DOHH2 (cell line): ENCODE data around the gene NPIPA1.
"Not testable (repeated sequence)": the region's sequence is repeated elsewhere in the genome, so short reads cannot be mapped to it uniquely, and the experiment has no call there.

Source experiments
- H3F3A ChIP-seq: fragments of 200-600 bp; sonication (generic), shearing (Covaris generic); 2 replicates; pipeline ENCODE4 v1.6.0; 2016; ENCODE audit warnings: antibody characterized with exemption, mild to moderate bottlenecking; ENCODE audit not compliant: control insufficient read depth, insufficient read depth
- H3K27ac ChIP-seq: fragments of 200-600 bp; sonication (generic); 2 replicates; pipeline ENCODE4 v1.5.1; 2014; ENCODE audit warnings: low read depth, mild to moderate bottlenecking, low read length, moderate library complexity
- H3K27me3 ChIP-seq: fragments of 200-600 bp; sonication (generic); 2 replicates; pipeline ENCODE4 v1.6.1; 2014; ENCODE audit warnings: mild to moderate bottlenecking, low read length, mixed read lengths; ENCODE audit not compliant: control insufficient read depth
- H3K36me3 ChIP-seq: fragments of 200-600 bp; sonication (generic); 2 replicates; pipeline ENCODE4 v1.6.1; 2014; ENCODE audit warnings: mild to moderate bottlenecking, low read length, moderate library complexity, mixed read lengths; ENCODE audit not compliant: control insufficient read depth
- H3K4me1 ChIP-seq: fragments of 200-600 bp; sonication (generic); 2 replicates; pipeline ENCODE4 v1.6.1; 2014; ENCODE audit warnings: mild to moderate bottlenecking, low read length, mixed read lengths; ENCODE audit not compliant: control insufficient read depth
- H3K4me2 ChIP-seq: fragments of 200-600 bp; sonication (generic); 2 replicates; pipeline ENCODE4 v1.6.0; 2014; ENCODE audit warnings: mild to moderate bottlenecking, low read length, moderate library complexity
- H3K4me3 ChIP-seq: fragments of 200-600 bp; sonication (generic); 2 replicates; pipeline ENCODE4 v1.5.1; 2014; ENCODE audit warnings: mild to moderate bottlenecking, low read length, mixed read lengths
- H3K79me2 ChIP-seq: fragments of 200-600 bp; sonication (generic); 2 replicates; pipeline ENCODE4 v1.6.1; 2014; ENCODE audit warnings: mild to moderate bottlenecking, low read length, mixed read lengths; ENCODE audit not compliant: control insufficient read depth
- H3K9me2 ChIP-seq: fragments of 200-600 bp; sonication (generic); replicated peaks from 2 replicates; pipeline ENCODE4 v1.6.1; 2014; ENCODE audit warnings: mild to moderate bottlenecking, low read length, mixed read lengths; ENCODE audit not compliant: control insufficient read depth
- H3K9me3 ChIP-seq: fragments of 200-600 bp; sonication (generic); 2 replicates; pipeline ENCODE4 v1.6.1; 2014; ENCODE audit warnings: antibody characterized with exemption, low read length, mixed read lengths; ENCODE audit not compliant: control insufficient read depth, insufficient read depth
- H4K20me1 ChIP-seq: fragments of 200-600 bp; sonication (generic); 2 replicates; pipeline ENCODE4 v1.6.0; 2014; ENCODE audit warnings: low read depth, mild to moderate bottlenecking, antibody characterized with exemption, low read length, moderate library complexity; ENCODE audit not compliant: control insufficient read depth, insufficient read depth

NPIPA1 gene

DNA sequence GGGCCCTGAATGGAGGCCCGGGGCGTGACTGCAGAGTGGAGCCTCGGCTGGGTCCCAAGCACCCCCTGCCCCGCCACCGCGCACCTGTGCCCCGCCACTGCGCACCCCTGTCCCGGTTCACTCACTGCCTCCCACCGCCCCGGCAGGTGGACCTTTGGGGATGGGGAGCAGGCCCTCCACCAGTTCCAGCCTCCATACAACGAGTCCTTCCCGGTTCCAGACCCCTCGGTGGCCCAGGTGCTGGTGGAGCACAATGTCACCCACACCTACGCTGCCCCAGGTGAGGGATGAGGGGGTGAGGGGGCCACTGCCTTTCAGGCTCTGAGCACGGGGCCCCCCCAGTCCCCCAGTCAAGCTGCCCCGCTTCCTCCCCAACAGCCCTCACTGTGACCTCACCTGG is 12.9 kb upstream of the NPIPA1 start:
- H3K9me2 ChIP-seq, H3K27me3 ChIP-seq, H3K4me2 ChIP-seq, H3K79me2 ChIP-seq, H3K36me3 ChIP-seq, H3K4me3 ChIP-seq, H3K9me3 ChIP-seq, H3K27ac ChIP-seq, H3K4me1 ChIP-seq, H3F3A ChIP-seq, H4K20me1 ChIP-seq: not testable (repeated sequence)

DNA sequence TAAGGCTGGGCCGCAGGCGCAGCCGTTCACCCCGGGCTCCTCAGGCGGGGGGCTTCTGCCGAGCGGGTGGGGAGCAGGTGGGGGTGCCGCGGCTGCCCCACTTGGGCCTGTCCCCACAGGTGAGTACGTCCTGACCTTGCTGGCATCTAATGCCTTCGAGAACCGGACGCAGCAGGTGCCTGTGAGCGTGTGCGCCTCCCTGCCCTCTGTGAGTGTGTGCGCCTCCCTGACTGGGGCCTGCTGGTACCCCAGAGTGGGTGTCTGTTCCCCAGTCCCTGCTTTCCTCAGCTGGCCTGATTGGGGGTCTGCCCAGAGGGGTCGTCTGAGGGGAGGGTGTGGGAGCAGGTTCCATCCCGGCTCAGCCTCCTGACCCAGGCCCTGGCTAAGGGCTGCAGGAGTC is 12.3 kb upstream of the NPIPA1 start:
- H3K27ac ChIP-seq, H3F3A ChIP-seq, H3K27me3 ChIP-seq, H3K36me3 ChIP-seq, H4K20me1 ChIP-seq, H3K4me2 ChIP-seq, H3K4me3 ChIP-seq, H3K79me2 ChIP-seq, H3K9me3 ChIP-seq, H3K9me2 ChIP-seq, H3K4me1 ChIP-seq: not testable (repeated sequence)

DNA sequence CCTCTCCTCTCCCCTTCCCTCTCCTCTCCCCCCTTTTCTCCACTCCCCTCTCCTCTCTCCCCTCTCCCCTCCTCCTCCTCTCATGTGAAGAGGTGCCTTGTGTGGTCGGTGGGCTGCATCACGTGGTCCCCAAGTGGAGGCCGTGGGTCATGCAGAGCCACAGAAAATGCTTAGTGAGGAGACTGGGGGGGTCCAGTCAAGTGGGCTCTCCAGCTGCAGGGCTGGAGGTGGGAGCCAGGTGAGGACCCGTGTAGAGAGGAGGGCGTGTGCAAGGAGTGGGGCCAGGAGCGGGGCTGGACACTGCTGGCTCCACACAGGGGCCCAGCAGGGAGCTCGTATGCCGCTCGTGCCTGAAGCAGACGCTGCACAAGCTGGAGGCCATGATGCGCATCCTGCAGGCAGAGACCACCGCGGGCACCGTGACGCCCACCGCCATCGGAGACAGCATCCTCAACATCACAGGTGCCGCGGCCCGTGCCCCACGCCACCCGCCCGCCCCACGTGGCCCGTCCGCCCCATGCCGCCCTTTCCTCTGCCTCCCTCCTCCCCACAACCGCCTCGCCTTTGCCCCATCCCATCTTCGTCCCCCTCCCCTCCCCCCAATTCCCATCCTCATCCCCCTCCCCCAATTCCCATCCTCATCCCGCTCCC is 9.1 kb upstream of the NPIPA1 start:
- H3K79me2 ChIP-seq = not testable (repeated sequence)

DNA sequence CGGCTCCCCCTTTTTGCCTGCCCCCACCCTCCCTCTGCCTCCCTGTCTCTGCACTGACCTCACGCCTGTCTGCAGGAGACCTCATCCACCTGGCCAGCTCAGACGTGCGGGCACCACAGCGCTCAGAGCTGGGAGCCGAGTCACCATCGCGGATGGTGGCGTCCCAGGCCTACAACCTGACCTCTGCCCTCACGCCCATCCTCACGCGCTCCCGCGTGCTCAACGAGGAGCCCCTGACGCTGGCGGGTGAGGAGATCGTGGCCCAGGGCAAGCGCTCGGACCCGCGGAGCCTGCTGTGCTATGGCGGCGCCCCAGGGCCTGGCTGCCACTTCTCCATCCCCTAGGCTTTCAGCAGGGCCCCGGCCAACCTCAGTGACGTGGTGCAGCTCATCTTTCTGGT is 8.1 kb upstream of the NPIPA1 start:
- H3K36me3 ChIP-seq, H3K4me3 ChIP-seq, H3K27ac ChIP-seq, H3K27me3 ChIP-seq, H3K9me3 ChIP-seq, H3K4me1 ChIP-seq, H3K9me2 ChIP-seq, H3K4me2 ChIP-seq, H4K20me1 ChIP-seq, H3F3A ChIP-seq, H3K79me2 ChIP-seq: not testable (repeated sequence)

More for the DNA sequence above, 9.1 kb upstream of the NPIPA1 start:
- not testable (repeated sequence) for H3K4me1 ChIP-seq, H3K4me2 ChIP-seq, H3F3A ChIP-seq, H3K27me3 ChIP-seq, H3K4me3 ChIP-seq, H3K9me2 ChIP-seq, H3K36me3 ChIP-seq, H3K27ac ChIP-seq, H4K20me1 ChIP-seq, H3K9me3 ChIP-seq

DNA sequence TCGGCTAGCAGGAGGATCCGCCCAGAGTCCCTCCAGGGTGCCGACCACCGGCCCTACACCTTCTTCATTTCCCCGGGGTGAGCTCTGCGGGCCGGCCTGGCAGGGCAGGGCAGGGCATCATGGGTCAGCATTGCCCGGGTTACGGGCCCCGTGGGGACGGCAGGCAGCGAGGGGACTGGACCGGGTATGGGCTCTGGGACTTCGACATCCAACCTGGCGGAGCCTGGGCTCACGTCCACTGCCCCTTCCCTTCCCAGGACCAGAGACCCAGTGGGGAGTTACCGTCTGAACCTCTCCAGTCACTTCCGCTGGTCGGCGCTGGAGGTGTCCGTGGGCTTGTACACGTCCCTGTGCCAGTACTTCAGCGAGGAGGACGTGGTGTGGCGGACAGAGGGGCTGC is 7.0 kb upstream of the NPIPA1 start:
- H3K4me3 ChIP-seq, H3F3A ChIP-seq, H3K79me2 ChIP-seq, H3K27me3 ChIP-seq, H4K20me1 ChIP-seq, H3K9me2 ChIP-seq, H3K4me2 ChIP-seq, H3K36me3 ChIP-seq, H3K27ac ChIP-seq, H3K9me3 ChIP-seq, H3K4me1 ChIP-seq: not testable (repeated sequence)

DNA sequence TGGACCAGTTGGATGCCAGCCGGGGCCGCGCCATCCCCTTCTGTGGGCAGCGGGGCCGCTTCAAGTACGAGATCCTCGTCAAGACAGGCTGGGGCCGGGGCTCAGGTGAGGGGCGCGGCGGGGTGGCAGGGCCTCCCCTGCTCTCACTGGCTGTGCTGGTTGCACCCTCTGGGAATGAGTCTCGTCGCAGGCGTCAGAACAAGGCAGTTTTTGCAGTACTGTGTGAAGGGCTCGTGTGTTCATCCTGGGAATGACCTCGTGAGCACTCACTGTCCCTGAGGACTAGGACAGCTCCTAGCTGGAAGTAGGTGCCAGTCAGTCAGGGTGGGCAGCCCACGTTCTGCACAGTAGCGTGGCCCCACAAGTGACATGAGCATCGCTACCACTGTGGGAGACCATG is 6.3 kb upstream of the NPIPA1 start:
- not testable (repeated sequence) for H3K4me1 ChIP-seq, H3F3A ChIP-seq, H3K4me2 ChIP-seq, H3K27ac ChIP-seq, H3K9me2 ChIP-seq, H3K79me2 ChIP-seq, H4K20me1 ChIP-seq, H3K36me3 ChIP-seq, H3K9me3 ChIP-seq, H3K27me3 ChIP-seq, H3K4me3 ChIP-seq

DNA sequence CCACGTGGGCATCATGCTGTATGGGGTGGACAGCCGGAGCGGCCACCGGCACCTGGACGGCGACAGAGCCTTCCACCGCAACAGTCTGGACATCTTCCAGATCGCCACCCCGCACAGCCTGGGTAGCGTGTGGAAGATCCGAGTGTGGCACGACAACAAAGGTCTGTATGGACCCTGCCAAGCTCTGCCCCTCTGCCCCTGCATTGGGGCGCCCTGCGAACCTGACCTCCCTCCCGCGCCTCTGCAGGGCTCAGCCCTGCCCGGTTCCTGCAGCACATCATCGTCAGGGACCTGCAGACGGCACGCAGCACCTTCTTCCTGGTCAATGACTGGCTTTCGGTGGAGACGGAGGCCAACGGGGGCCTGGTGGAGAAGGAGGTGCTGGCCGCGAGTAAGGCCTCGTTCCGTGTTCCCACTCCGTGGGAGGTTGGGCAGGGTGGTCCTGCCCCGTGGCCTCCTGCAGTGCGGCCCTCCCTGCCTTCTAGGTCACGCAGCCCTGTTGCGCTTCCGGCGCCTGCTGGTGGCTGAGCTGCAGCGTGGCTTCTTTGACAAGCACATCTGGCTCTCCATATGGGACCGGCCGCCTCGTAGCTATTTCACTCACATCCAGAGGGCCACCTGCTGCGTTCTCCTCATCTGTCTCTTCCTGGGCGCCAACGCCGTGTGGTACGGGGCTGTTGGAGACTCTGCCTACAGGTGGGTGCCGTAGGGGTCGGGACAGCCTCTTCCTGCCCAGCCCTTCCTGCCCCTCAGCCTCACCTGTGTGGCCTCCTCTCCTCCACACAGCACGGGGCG is 4.5 kb upstream of the NPIPA1 start:
- not testable (repeated sequence) for H3K4me1 ChIP-seq, H3K36me3 ChIP-seq, H3F3A ChIP-seq, H3K27me3 ChIP-seq, H4K20me1 ChIP-seq, H3K79me2 ChIP-seq, H3K27ac ChIP-seq, H3K4me2 ChIP-seq, H3K9me3 ChIP-seq, H3K9me2 ChIP-seq, H3K4me3 ChIP-seq

DNA sequence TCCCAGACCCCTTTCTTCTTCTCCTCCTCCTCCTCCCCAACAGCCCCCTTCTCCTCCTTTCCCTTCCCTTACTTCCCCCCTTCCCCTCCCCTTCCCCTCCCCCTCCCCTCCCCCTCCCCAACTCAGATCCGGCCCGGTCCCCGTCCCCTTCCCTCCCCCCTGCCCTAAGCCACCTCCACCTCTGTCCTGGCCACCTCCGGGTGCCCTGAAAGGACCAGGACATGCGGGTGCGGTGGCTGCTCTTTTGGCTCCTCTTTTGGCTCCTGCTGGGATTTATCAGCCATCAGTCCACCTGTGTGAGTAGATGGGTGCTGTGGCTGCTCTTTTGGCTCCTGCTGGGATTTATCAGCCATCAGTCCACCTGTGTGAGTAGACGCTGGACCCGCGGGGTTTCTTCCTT is 751 bp downstream of the NPIPA1 start:
- H3K4me3 ChIP-seq, H3K9me2 ChIP-seq, H3K27me3 ChIP-seq, H3K9me3 ChIP-seq, H3K4me1 ChIP-seq, H3K4me2 ChIP-seq, H3K79me2 ChIP-seq, H4K20me1 ChIP-seq, H3K36me3 ChIP-seq, H3K27ac ChIP-seq, H3F3A ChIP-seq: not testable (repeated sequence)
